OCI-LY7 (cell line): Measurements from ENCODE around the gene IL17RE. TPM values are rescaled to one million over a fixed set of nuclear protein-coding genes. Genes with fewer than 3 reads are reported as not detected.

Source experiments
- BruUV-seq: library from RNA; stranded (reverse); fragments of 400-500 nt; replicated peaks from 2 replicates; lab custom pipeline; 2021; lab: Mats Ljungman, UMichigan
- CTCF ChIA-PET: fragments of 300-600 bp; sonication (Branson Sonifier 250); formaldehyde crosslinking; loops from one replicate; lab custom pipeline; 2022; ENCODE audit warnings: antibody characterized with exemption; ENCODE audit not compliant: unreplicated experiment; lab: Charles Lee
- POLR2A ChIA-PET: fragments of 300-600 bp; sonication (Branson Sonifier 250); formaldehyde crosslinking; loops from one replicate; lab custom pipeline; 2022; ENCODE audit warnings: antibody characterized with exemption; lab: Charles Lee
- DNase-seq: peaks from one replicate; pipeline ENCODE4 v3.0.0-alpha.2; 2015; ENCODE audit warnings: low spot score
- H2AFZ ChIP-seq: fragments of 200-600 bp; sonication (generic), shearing (Covaris generic); 2 replicates; pipeline ENCODE4 v1.6.1; 2014; ENCODE audit warnings: mild to moderate bottlenecking, antibody characterized with exemption, low read length, moderate library complexity
- H3K27ac ChIP-seq: fragments of 200-600 bp; sonication (generic); 2 replicates; pipeline ENCODE4 v1.5.1; 2014; ENCODE audit warnings: mixed run types, low read depth, mild to moderate bottlenecking, moderate library complexity, low read length, inconsistent platforms; ENCODE audit not compliant: poor library complexity, severe bottlenecking
- H3K36me3 ChIP-seq: fragments of 200-600 bp; sonication (generic); 2 replicates; pipeline ENCODE4 v1.6.1; 2014; ENCODE audit warnings: mild to moderate bottlenecking, antibody characterized with exemption, low read length, moderate library complexity, mixed read lengths; ENCODE audit not compliant: insufficient read depth
- H3K4me1 ChIP-seq: fragments of 200-600 bp; sonication (generic); 2 replicates; pipeline ENCODE4 v1.5.1; 2014; ENCODE audit warnings: mild to moderate bottlenecking, low read length; ENCODE audit not compliant: insufficient read depth, poor library complexity, severe bottlenecking
- H3K4me2 ChIP-seq: fragments of 200-600 bp; sonication (generic); 2 replicates; pipeline ENCODE4 v1.6.1; 2014; ENCODE audit warnings: mild to moderate bottlenecking, low read length
- H3K4me3 ChIP-seq: fragments of 200-600 bp; sonication (generic); 2 replicates; pipeline ENCODE4 v1.5.1; 2014; ENCODE audit warnings: mild to moderate bottlenecking, low read depth, low read length; ENCODE audit not compliant: poor library complexity, severe bottlenecking
- H3K79me2 ChIP-seq: fragments of 200-600 bp; sonication (generic); 2 replicates; pipeline ENCODE4 v1.6.1; 2016; ENCODE audit warnings: low read depth, mild to moderate bottlenecking, low read length, moderate library complexity, mixed read lengths; ENCODE audit not compliant: insufficient read depth
- H3K9me2 ChIP-seq: fragments of 200-600 bp; sonication (generic); 2 replicates; pipeline ENCODE4 v1.6.1; 2016; ENCODE audit warnings: mild to moderate bottlenecking, low read length, mixed read lengths; ENCODE audit not compliant: insufficient read depth
- H3K9me3 ChIP-seq: fragments of 200-600 bp; sonication (generic); 2 replicates; pipeline ENCODE4 v1.6.1; 2014; ENCODE audit warnings: mild to moderate bottlenecking, mixed run types, low read length, mixed read lengths
- H4K20me1 ChIP-seq: fragments of 200-600 bp; sonication (generic); 2 replicates; pipeline ENCODE4 v1.6.1; 2014; ENCODE audit warnings: mild to moderate bottlenecking, antibody characterized with exemption, low read length, moderate library complexity, mixed read lengths; ENCODE audit not compliant: insufficient read depth
- EZH2phosphoT487 ChIP-seq: fragments of 200-600 bp; sonication (generic); IDR thresholded peaks from 2 replicates; pipeline ENCODE4 v1.6.1; 2018; ENCODE audit warnings: low read depth, borderline replicate concordance, mild to moderate bottlenecking, mixed run types, antibody characterized with exemption, low read length, moderate library complexity, mixed read lengths
- intact Hi-C: fragments of 100-400 bp; cut with micrococcal nuclease; formaldehyde crosslinking; loops from one replicate; pipeline ENCODE4 v1.10.0; 2022; ENCODE audit not compliant: unreplicated experiment
- total RNA-seq, 2 experiments: library from RNA; depleted of rRNA in 1 of 2; stranded (reverse); fragments of >200 nt in 1 of 2; shearing (Covaris generic) in 1 of 2; gene quantifications; 2 replicates each; pipeline ENCODE4 v1.2.3, GENCODE V29; 2014 to 2022
- TF ChIP-seq, protein P1 (sequence below): fragments of 200-600 bp; sonication (generic); conservative IDR thresholded peaks from 2 replicates; pipeline ENCODE4 v1.5.1; 2014; ENCODE audit warnings: mild to moderate bottlenecking, antibody characterized with exemption, low read length, moderate library complexity, mixed read lengths

IL17RE gene
- total RNA-seq, 2 experiments from 2014 or later, result 0.06 to 1.1 TPM

GRCh38 chr3:9916346-9916733, 13.7 kb downstream of the IL17RE start:
- Histone ChIP-seq H3K27ac (no peak overlapping the region), H3K79me2 (no peaks in the 10 kb centered on the region), H3K4me3 (no peak overlapping the region), H3K9me2 (no peaks in the 10 kb centered on the region), H3K36me3 (no peaks in the 10 kb centered on the region), H2AFZ (no peak overlapping the region), H3K9me3 (no peaks in the 10 kb centered on the region), H3K4me2 (no peak overlapping the region), H4K20me1 (no peaks in the 10 kb centered on the region), H3K4me1 (no peaks in the 10 kb centered on the region)
- no peak for DNase-seq
- ChIA-PET POLR2A (interaction anchor here (0.5 kb wide), 1 partner anchor 374 kb away, joined by 4 read pairs; no protein-coding TSS in a partner anchor), CTCF (no interaction called here)
- intact Hi-C loops, result no loop called here
- TF ChIP-seq, protein P1, sequence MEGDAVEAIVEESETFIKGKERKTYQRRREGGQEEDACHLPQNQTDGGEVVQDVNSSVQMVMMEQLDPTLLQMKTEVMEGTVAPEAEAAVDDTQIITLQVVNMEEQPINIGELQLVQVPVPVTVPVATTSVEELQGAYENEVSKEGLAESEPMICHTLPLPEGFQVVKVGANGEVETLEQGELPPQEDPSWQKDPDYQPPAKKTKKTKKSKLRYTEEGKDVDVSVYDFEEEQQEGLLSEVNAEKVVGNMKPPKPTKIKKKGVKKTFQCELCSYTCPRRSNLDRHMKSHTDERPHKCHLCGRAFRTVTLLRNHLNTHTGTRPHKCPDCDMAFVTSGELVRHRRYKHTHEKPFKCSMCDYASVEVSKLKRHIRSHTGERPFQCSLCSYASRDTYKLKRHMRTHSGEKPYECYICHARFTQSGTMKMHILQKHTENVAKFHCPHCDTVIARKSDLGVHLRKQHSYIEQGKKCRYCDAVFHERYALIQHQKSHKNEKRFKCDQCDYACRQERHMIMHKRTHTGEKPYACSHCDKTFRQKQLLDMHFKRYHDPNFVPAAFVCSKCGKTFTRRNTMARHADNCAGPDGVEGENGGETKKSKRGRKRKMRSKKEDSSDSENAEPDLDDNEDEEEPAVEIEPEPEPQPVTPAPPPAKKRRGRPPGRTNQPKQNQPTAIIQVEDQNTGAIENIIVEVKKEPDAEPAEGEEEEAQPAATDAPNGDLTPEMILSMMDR, result no peak
- TF ChIP-seq EZH2phosphoT487, result no peak
- no TSS peak for BruUV-seq

GRCh38 chr3:9916734-9917680, 14.4 kb downstream of the IL17RE start, which contains the start of gene IL17RC:
TSS of gene IL17RC (plus strand) at chr3:9917098. CDS start at chr3:9917316, 218 bp downstream.
- Histone ChIP-seq H3K4me3 (no peak within 1 kb of the TSS), H2AFZ (no peak within 1 kb of the TSS), H3K4me2 (no peak within 1 kb of the TSS), H3K27ac (no peak within 1 kb of the TSS), H4K20me1 (no peaks in the 10 kb centered on the region), H3K36me3 (no peaks in the 10 kb centered on the region), H3K9me3 (no peaks in the 10 kb centered on the region), H3K9me2 (no peaks in the 10 kb centered on the region), H3K4me1 (no peaks in the 10 kb centered on the region), H3K79me2 (no peaks in the 10 kb centered on the region)
- POLR2A ChIA-PET, result no interaction called here
- TF ChIP-seq, protein P1, result no peak
- TF ChIP-seq EZH2phosphoT487, result no peak
- CTCF ChIA-PET, result no interaction called here
- intact Hi-C loops, result no loop called here
- DNase-seq, result no peak
- no TSS peak for BruUV-seq

DNA sequence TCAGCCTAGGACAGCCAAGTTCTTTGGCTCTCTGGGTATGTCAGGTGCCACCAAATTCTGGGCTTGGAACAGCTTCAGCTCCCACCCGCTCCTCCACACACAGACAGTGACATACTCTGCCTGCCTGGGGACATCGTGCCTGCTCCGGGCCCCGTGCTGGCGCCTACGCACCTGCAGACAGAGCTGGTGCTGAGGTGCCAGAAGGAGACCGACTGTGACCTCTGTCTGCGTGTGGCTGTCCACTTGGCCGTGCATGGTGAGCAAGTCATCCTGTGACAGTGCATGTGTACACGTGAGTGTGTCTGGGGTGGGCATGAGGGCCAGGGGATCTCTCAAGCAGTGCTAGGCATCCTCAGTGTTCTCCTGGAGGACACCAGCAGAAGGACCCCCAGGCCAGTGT, 15.2 kb downstream of the IL17RE start:
- H3K4me1 ChIP-seq, result no peaks in the 10 kb centered on the region
- TF ChIP-seq, protein P1, result no peak
- no peak for TF ChIP-seq EZH2phosphoT487
- no peak for DNase-seq
- H2AFZ ChIP-seq, result no peak overlapping the region
- no TSS peak for BruUV-seq
- intact Hi-C loops, result no loop called here
- ChIA-PET POLR2A (no interaction called here), CTCF (no interaction called here)
- H4K20me1 ChIP-seq, result no peaks in the 10 kb centered on the region
- H3K9me3 ChIP-seq, result no peaks in the 10 kb centered on the region
- no peak overlapping the region for H3K4me2 ChIP-seq
- H3K4me3 ChIP-seq, result no peak overlapping the region
- H3K27ac ChIP-seq, result no peak overlapping the region
- no peaks in the 10 kb centered on the region for H3K79me2 ChIP-seq
- H3K9me2 ChIP-seq, result no peaks in the 10 kb centered on the region
- no peaks in the 10 kb centered on the region for H3K36me3 ChIP-seq
